ENCODE data around the gene NMNAT3. TPM values are rescaled to one million over a fixed set of nuclear protein-coding genes. Genes with fewer than 3 reads are reported as not detected.
A peak's percentile ranks its signal among the peaks of the same experiment; 100 is the strongest.

Gene NMNAT3
- polyA plus RNA-seq, 1 of the 3 experiments (the other 2 are of a cell fraction), result not detected

GRCh38 chr3:139676108-139676507, 1.7 kb downstream of the NMNAT3 start:
- Histone ChIP-seq H3K27me3 (ENCODE audit: insufficient read depth) (no peaks in the 10 kb centered on the region), H3K4me3 (ENCODE audit: low read depth in 2 of 2, low read length in 1 of 2) (no peak overlapping the region), H4K20me1 (ENCODE audit: insufficient read depth) (no peaks in the 10 kb centered on the region), H3K4me1 (ENCODE audit: control insufficient read depth in 1 of 2, insufficient read depth in 2 of 2, low read depth in 1 of 2, low read length in 1 of 2) (peaks cover 0 to 42% of the 10 kb centered on the region in 2 experiments; a peak in 2 of 4 replicates), H3K9ac (no peak overlapping the region), H3K9me2 (no peaks in the 10 kb centered on the region), H3K27ac (ENCODE audit: low read depth in 2 of 2, low read length in 1 of 2) (peak overlapping the region in 1 of 2 experiments; percentile 99; a peak in 2 of 4 replicates), H3K79me2 (ENCODE audit: insufficient read depth) (no peaks in the 10 kb centered on the region), H3K36me3 (replicated peaks in 1 of 2; ENCODE audit: control insufficient read depth in 1 of 2, insufficient read depth in 2 of 2, low read length in 1 of 2) (no peaks in the 10 kb centered on the region), H3F3A (replicated peaks; ENCODE audit: insufficient read depth) (no peaks in the 10 kb centered on the region), H2AFZ (ENCODE audit: low read depth) (no peak overlapping the region), H3K4me2 (no peak overlapping the region), H3K9me3 (no peaks in the 10 kb centered on the region)
- WGBS (ENCODE audit: low lambda C conversion rate), result 9% methylated on average over 1 of the region's 1 CpG
- CTCF ChIA-PET, result interaction anchor here (1.7 kb wide), 1 partner anchor 112 kb away, joined by 7 read pairs; no protein-coding TSS in a partner anchor
- no peak for DNase-seq
- TF ChIP-seq GABPA (IDR thresholded peaks at IDR 0.05; ENCODE audit: low read depth) (no peak), PBX3 (IDR thresholded peaks at IDR 0.05) (no peak), USF1 (IDR thresholded peaks at IDR 0.05; ENCODE audit: borderline replicate concordance, low read depth) (no peak), ZBTB33 (IDR thresholded peaks at IDR 0.05; ENCODE audit: borderline replicate concordance, low read depth) (no peak), CHD2 (IDR thresholded peaks at IDR 0.05; ENCODE audit: low read length, partially characterized antibody) (no peak), MEF2A (IDR thresholded peaks at IDR 0.05; ENCODE audit: borderline replicate concordance, low read depth) (no peak), CTCF (IDR thresholded peaks at IDR 0.05) (no peak)
- POLR2A ChIA-PET, result no interaction called here

GRCh38 chr3:139675327-139675726, 2.4 kb downstream of the NMNAT3 start:
- no peaks in the 10 kb centered on the region for H3K9me3 ChIP-seq
- TF ChIP-seq JUND (IDR thresholded peaks at IDR 0.05), result no peak
- TF ChIP-seq ZBTB33 (IDR thresholded peaks at IDR 0.05; ENCODE audit: borderline replicate concordance, low read depth), result no peak
- no peak for TF ChIP-seq FOXM1 (IDR thresholded peaks at IDR 0.05; ENCODE audit: low read depth)
- TF ChIP-seq FOXJ3 (CRISPR knock-in tag; IDR thresholded peaks at IDR 0.05), result no peak
- DNase-seq, result peak; percentile 50
- no peak overlapping the region for H3K9ac ChIP-seq
- no peaks in the 10 kb centered on the region for H3K27me3 ChIP-seq (ENCODE audit: insufficient read depth)
- no peaks in the 10 kb centered on the region for H3K9me2 ChIP-seq
- WGBS (ENCODE audit: low lambda C conversion rate), result 34% methylated on average over 2 of the region's 2 CpGs
- no peak overlapping the region for H2AFZ ChIP-seq (ENCODE audit: low read depth)
- peak overlapping the region in 1 of 2 experiments; percentile 99; a peak in 2 of 4 replicates for H3K27ac ChIP-seq (ENCODE audit: low read depth in 2 of 2, low read length in 1 of 2)
- no peaks in the 10 kb centered on the region for H3F3A ChIP-seq (replicated peaks; ENCODE audit: insufficient read depth)
- H3K4me3 ChIP-seq (ENCODE audit: low read depth in 2 of 2, low read length in 1 of 2), result no peak overlapping the region
- no peaks in the 10 kb centered on the region for H3K36me3 ChIP-seq (replicated peaks in 1 of 2; ENCODE audit: control insufficient read depth in 1 of 2, insufficient read depth in 2 of 2, low read length in 1 of 2)
- H3K4me1 ChIP-seq (ENCODE audit: control insufficient read depth in 1 of 2, insufficient read depth in 2 of 2, low read depth in 1 of 2, low read length in 1 of 2), result peaks cover 0 to 47% of the 10 kb centered on the region in 2 experiments; a peak in 2 of 4 replicates
- H3K79me2 ChIP-seq (ENCODE audit: insufficient read depth), result no peaks in the 10 kb centered on the region
- CTCF ChIA-PET, result interaction anchor here (1.1 to 3.5 kb wide), 3 partner anchors 10 to 111 kb away, joined by 3 to 24 read pairs (median 7); no protein-coding TSS in a partner anchor
- POLR2A ChIA-PET, result interaction anchor here (0.5 to 1.1 kb wide), 4 partner anchors 75 to 232 kb away, joined by 3 to 4 read pairs (median 3); no protein-coding TSS in a partner anchor
- no peak overlapping the region for H3K4me2 ChIP-seq
- no peaks in the 10 kb centered on the region for H4K20me1 ChIP-seq (ENCODE audit: insufficient read depth)
